Stimulated activated CD8-positive, alpha-beta memory T cell treated with anti-CD3 and anti-CD28 coated beads, Interleukin-7, amount 100 ng/mL, for 1 hour (primary cell): ENCODE measurements around the gene P2RX3.

ENCODE experiments used
- DNase-seq, 2 donors: peaks; one replicate each; pipeline ENCODE4 v3.0.0-alpha.2; 2020; ENCODE audit warnings: low read depth in 2 of 2

The P2RX3 gene

DNA sequence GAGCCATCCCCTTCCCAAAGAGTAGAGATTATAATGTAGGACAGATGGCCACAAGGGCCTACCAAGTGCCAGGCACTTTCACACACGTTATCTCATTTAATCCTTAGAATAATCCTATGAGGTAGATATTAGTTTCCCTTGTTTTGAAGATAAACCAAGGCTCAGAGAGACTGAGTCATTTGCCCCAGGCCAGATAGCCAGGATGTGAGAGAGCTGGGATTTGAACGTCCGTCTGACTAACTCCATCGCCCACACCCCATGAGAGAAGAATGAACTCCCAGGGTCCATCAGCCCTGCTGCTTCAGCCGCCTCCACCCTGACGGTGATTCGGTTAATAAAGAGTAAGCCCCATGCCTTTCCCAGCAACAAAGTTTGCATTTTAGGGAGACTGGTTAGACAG is 32.1 kb downstream of the P2RX3 start:
- DNase-seq = no peak

DNA sequence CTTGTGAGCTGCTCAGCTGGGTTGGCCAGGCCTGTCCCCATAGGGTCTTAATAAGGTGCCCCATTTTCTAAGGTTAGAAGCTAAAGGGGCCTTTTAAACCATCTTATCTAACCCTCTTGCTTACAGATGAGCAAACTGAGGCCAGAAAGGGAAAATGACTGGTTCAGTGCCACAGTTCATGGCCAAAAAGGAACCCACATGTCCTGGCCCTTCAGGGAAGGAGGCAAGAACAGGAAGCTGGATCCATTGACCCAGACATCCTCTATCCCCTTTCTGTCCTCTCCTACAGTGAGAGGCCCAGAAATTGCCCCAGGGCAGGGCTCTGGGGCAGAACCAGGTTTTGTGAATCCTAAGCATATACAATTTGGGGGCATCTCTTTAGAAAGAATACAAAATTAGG is 32.8 kb downstream of the P2RX3 start:
- DNase-seq = no peak

GRCh38 chr11:57373146-57373545 is 35.0 kb downstream of the P2RX3 start:
- DNase-seq = no peak

GRCh38 chr11:57374966-57375365 is 36.8 kb downstream of the P2RX3 start:
- no peak for DNase-seq

- DNase-seq = no peak
Observed at GRCh38 chr11:57375490-57375889, 37.3 kb downstream of the P2RX3 start.

GRCh38 chr11:57376095-57377090 is 38.2 kb downstream of the P2RX3 start:
- no peak for DNase-seq

DNA sequence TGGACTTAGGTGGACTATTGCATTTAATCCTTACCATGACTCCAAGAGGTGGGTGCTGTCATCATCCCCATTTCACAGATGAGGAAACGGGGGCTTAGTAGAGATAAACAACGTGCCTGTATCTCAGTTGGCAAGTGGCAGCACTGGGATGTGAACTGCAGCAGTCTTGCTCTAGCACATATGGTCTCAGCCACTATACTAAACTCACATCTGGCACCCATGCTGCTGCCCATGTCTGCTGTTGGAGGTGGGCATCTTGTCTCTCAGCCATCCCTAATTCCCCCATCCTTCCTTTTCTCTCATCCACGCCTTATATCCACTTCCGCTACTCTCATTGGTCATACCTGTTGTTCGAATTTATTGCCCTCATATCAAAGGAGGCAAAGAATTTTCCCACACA is 39.0 kb downstream of the P2RX3 start:
- no peak for DNase-seq

- no peak for DNase-seq
Observed at GRCh38 chr11:57378186-57378585, 40.0 kb downstream of the P2RX3 start.

GRCh38 chr11:57379732-57380131 is 41.6 kb downstream of the P2RX3 start:
- DNase-seq = no peak

GRCh38 chr11:57380975-57381374 is 42.8 kb downstream of the P2RX3 start, which contains the start of gene PRG3:
TSS of gene PRG3 (minus strand) at chr11:57381150. CDS start at chr11:57380708, 442 bp downstream.
- no peak for DNase-seq

DNA sequence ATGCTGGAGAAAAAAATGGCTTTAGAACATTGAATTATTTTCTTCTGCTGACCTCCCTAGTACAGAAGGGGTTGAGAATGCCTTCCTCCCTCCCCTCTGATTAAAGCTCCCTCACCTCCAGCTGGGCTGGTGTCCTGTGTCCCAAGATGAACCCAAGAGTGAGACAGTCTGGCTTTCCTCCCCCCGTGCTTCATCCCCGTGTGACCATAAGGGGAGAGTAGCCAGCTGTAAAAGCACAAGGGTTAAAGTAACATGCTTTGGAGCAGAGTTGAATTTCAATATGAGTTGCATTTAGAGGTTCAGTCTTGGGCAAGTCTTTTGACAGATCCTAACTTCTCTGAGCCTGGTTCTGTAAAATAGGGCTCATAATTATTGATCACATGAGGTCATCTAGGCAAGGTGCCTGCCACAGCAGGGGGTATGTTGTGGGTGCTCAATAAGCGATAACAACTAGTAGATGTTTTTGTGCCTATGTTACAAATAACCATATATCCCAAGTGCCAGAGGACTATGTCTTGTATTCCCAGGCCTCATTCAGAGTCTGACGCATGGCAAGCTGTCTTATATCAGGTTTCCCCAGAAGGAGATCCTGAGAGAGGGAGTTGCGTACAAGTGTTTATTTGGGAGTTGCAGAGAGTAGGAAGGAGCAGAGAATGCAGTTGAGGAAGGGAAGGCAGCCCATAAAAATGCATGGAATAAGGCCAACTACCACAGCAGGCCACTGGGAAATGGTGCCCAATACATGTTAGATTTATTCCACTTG is 48.2 kb downstream of the P2RX3 start:
- no peak for DNase-seq

DNA sequence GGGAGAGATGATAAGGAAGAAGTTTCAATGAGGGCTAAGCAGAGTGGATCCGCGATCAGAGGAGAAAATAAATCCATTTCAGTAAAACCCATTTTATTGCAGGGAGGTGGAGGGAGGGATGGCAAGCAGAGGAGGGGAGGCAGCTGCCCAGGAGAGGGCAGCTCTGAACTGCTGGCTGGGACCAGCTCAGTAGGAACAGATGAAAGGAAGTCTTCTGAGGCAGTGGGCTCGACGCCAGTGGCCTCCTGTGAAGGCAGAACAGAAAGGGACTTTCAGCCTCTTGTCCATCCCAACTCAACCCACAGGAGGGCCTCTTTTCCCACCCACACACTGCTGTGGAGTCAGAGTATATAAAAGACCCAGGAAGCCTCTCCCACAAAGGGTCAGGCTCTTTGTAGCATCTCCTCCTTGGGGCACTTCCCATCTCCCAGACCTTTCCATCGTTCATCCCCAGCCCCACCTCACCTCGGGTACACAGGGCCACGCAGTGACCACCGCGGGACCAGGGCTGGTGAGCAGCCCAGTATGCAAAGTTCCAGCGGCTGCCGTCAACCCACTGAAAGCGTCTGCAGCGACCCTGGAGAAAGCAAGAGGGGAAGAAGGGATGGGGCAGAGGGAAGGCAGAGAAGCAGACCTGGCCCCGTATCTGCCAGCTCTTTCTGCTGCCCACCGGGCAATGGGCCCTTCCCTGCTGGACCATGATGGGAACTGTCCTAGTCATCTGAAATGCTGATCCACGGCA is 49.3 kb downstream of the P2RX3 start:
- DNase-seq = no peak

GRCh38 chr11:57390535-57390934 is 52.4 kb downstream of the P2RX3 start, which contains the start of gene PRG2:
TSS of gene PRG2 (minus strand) at chr11:57390650. CDS start at chr11:57389944, 706 bp downstream.
- no peak for DNase-seq

DNA sequence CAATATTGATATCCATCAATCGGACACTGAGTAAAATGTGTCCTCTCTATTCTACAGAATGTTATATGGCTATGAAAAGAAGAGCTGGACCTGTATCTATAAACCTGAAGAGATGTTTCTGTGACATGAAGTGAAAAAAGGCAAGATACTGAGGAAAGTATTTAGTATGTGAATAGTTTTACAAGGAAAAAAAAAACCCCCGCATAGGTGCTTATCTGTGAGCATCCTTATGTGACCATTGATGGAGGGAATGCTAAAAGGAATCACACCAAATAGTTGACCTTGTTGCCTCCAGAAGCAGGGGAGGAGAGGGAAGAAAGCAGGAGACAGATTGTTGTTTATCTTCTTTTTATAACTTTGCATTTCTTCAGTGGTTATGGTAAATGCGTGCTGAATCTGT is 53.0 kb downstream of the P2RX3 start:
- DNase-seq = no peak

- no peak for DNase-seq
Observed at GRCh38 chr11:57391539-57391938, 53.4 kb downstream of the P2RX3 start.

- DNase-seq = no peak
Observed at GRCh38 chr11:57392066-57392762, 54.1 kb downstream of the P2RX3 start.

- DNase-seq = no peak
Observed at GRCh38 chr11:57392763-57393105, 54.6 kb downstream of the P2RX3 start.

GRCh38 chr11:57394203-57394965 is 56.2 kb downstream of the P2RX3 start:
- DNase-seq = no peak

GRCh38 chr11:57395905-57396623 is 57.9 kb downstream of the P2RX3 start:
- no peak for DNase-seq

DNA sequence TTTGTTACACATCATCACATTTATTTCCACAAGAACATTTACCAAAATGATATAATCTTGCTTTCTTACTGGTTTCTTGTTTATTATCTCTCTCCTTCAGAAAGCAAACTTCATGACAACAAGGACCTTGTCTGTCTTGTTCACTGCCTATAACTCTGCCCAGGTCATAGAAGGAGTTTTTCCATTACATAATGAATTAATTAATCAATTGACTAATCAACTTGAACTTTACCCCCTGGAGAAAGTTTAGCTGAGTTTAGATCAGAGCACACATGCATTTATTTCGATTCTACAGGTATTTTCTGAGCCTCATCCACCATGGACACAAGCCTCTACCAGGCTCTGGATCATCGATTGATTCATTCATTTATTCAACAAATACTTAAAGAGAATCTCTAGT is 58.6 kb downstream of the P2RX3 start:
- no peak for DNase-seq
